H1 (cell line): Measurements from ENCODE around the gene HEATR1. TPM values are rescaled to one million over a fixed set of nuclear protein-coding genes. Genes with fewer than 3 reads are reported as not detected.

Experiments
- CTCF ChIA-PET: fragments of 300-600 bp; sonication (Branson Sonifier 250); formaldehyde crosslinking; loops from one replicate; lab custom pipeline; 2021; ENCODE audit not compliant: partially characterized antibody; lab: Charles Lee
- POLR2A ChIA-PET: fragments of 300-600 bp; sonication (Branson Sonifier 250); formaldehyde crosslinking; loops from one replicate; lab custom pipeline; 2021; ENCODE audit warnings: inconsistent platforms; ENCODE audit not compliant: partially characterized antibody; lab: Charles Lee
- DNase-seq, 2 experiments: peaks; one replicate each; pipeline versions ENCODE4 v3.0.0 to v3.0.0-alpha.2; 2010 to 2022; ENCODE audit warnings: low spot score in 2 of 2, low read depth in 1 of 2, mixed read lengths in 1 of 2
- FAIRE-seq: peaks from 2 replicates; lab custom pipeline; 2011; peaks lifted over from hg19 to GRCh38; lab: Jason Lieb, UNC
- H2AFZ ChIP-seq: 2 replicates; pipeline ENCODE4 v1.8.1; 2012; ENCODE audit warnings: low read length, inconsistent platforms
- H2AK5ac ChIP-seq: 2 replicates; pipeline ENCODE4 v1.6.1; 2013; ENCODE audit warnings: low read depth, low read length
- H2BK120ac ChIP-seq: replicated peaks from 2 replicates; pipeline ENCODE3; 2013; ENCODE audit warnings: low read depth, low read length, inconsistent platforms
- H2BK12ac ChIP-seq: 2 replicates; pipeline ENCODE4 v1.6.1; 2013; ENCODE audit warnings: low read depth, low read length
- H2BK15ac ChIP-seq: 2 replicates; pipeline ENCODE4 v1.6.1; 2013; ENCODE audit warnings: low read length
- H2BK20ac ChIP-seq: 2 replicates; pipeline ENCODE4 v1.6.1; 2013; ENCODE audit warnings: low read length
- H2BK5ac ChIP-seq: 2 replicates; pipeline ENCODE4 v1.6.1; 2013; ENCODE audit warnings: low read depth, low read length
- H3K14ac ChIP-seq: 2 replicates; pipeline ENCODE4 v1.6.1; 2013; ENCODE audit warnings: inconsistent platforms; ENCODE audit not compliant: insufficient read length
- H3K18ac ChIP-seq: 2 replicates; pipeline ENCODE4 v1.6.1; 2013; ENCODE audit warnings: low read length; ENCODE audit errors: extremely low read depth
- H3K23ac ChIP-seq: 2 replicates; pipeline ENCODE4 v1.6.1; 2013; ENCODE audit warnings: inconsistent platforms; ENCODE audit not compliant: insufficient read length
- H3K23me2 ChIP-seq: 2 replicates; pipeline ENCODE4 v1.6.1; 2013; ENCODE audit warnings: low read depth, low read length
- H3K27ac ChIP-seq: 2 replicates; pipeline ENCODE4 v1.6.1; 2011; ENCODE audit warnings: low read depth, low read length, inconsistent platforms
- H3K27me3 ChIP-seq, 4 experiments: replicated peaks in 1 of 4; 1 replicate in 1 of 4; 2 replicates in 3 of 4; pipeline versions ENCODE4 v1.6.1 to v1.8.1; 2011 to 2013; ENCODE audit warnings: low read length in 3 of 4, mild to moderate bottlenecking in 3 of 4, inconsistent platforms in 2 of 4, mixed read lengths in 2 of 4, moderate library complexity in 1 of 4; ENCODE audit not compliant: control insufficient read depth in 3 of 4, insufficient read depth in 3 of 4; ENCODE audit errors: extremely low read depth in 1 of 4
- H3K36me3 ChIP-seq, 4 experiments: 2 replicates each; pipeline versions ENCODE4 v1.6.1 to v1.8.1; 2011 to 2013; ENCODE audit warnings: mild to moderate bottlenecking in 4 of 4, low read length in 3 of 4, moderate library complexity in 2 of 4, control low read depth in 1 of 4, inconsistent platforms in 1 of 4; ENCODE audit not compliant: insufficient read depth in 4 of 4, control insufficient read depth in 2 of 4
- H3K4ac ChIP-seq: replicated peaks from 2 replicates; pipeline ENCODE3; 2013; ENCODE audit warnings: low read length, low read depth, mixed read lengths, inconsistent platforms; ENCODE audit not compliant: insufficient read length
- H3K4me1 ChIP-seq, 4 experiments: replicated peaks in 1 of 4; 1 replicate in 1 of 4; 2 replicates in 3 of 4; pipeline versions ENCODE4 v1.6.1 to v1.8.1; 2011 to 2013; ENCODE audit warnings: low read length in 3 of 4, inconsistent platforms in 2 of 4, mixed read lengths in 1 of 4; ENCODE audit not compliant: insufficient read depth in 4 of 4, control insufficient read depth in 3 of 4
- H3K4me2 ChIP-seq, 2 experiments: 2 replicates each; pipeline versions ENCODE4 v1.6.1 to v1.8.1; 2011 to 2013; ENCODE audit warnings: low read depth in 2 of 2, low read length in 2 of 2, control low read depth in 1 of 2, inconsistent platforms in 1 of 2, mild to moderate bottlenecking in 1 of 2; ENCODE audit not compliant: insufficient read depth in 1 of 2
- H3K4me3 ChIP-seq, 4 experiments: fragments of 200-600, 300-600 bp in 1 of 4; sonication (generic), shearing (Covaris generic), sonication (Bioruptor Twin) in 1 of 4; 2 replicates each; pipeline versions ENCODE4 v1.5.1 to v1.8.1; 2011 to 2016; ENCODE audit warnings: low read length in 4 of 4, low read depth in 3 of 4, control low read depth in 2 of 4, inconsistent platforms in 2 of 4, mild to moderate bottlenecking in 2 of 4, mixed read lengths in 1 of 4, moderate library complexity in 1 of 4; ENCODE audit not compliant: insufficient read depth in 2 of 4; ENCODE audit errors: extremely low read depth in 1 of 4
- H3K56ac ChIP-seq: replicated peaks from 2 replicates; pipeline ENCODE3; 2013; ENCODE audit warnings: low read depth, mild to moderate bottlenecking, mixed read lengths, low read length, inconsistent platforms; ENCODE audit not compliant: insufficient read length
- H3K79me1 ChIP-seq: 2 replicates; pipeline ENCODE4 v1.6.1; 2013; ENCODE audit warnings: low read depth, low read length, control low read depth
- H3K79me2 ChIP-seq, 2 experiments: 2 replicates each; pipeline versions ENCODE4 v1.6.1 to v1.8.1; 2012 to 2013; ENCODE audit warnings: low read length in 2 of 2, mild to moderate bottlenecking in 2 of 2, inconsistent platforms in 1 of 2; ENCODE audit not compliant: insufficient read depth in 2 of 2, control insufficient read depth in 1 of 2
- H3K9ac ChIP-seq, 4 experiments: replicated peaks in 1 of 4; 1 replicate in 1 of 4; 2 replicates in 3 of 4; pipeline versions ENCODE4 v1.6.1 to v1.8.1; 2011 to 2013; ENCODE audit warnings: low read depth in 3 of 4, low read length in 3 of 4, control low read depth in 2 of 4, mild to moderate bottlenecking in 2 of 4, moderate library complexity in 2 of 4, inconsistent platforms in 1 of 4; ENCODE audit errors: extremely low read depth in 1 of 4
- H3K9me3 ChIP-seq, 2 experiments: 2 replicates each; pipeline versions ENCODE4 v1.6.1 to v1.8.1; 2012 to 2013; ENCODE audit warnings: mild to moderate bottlenecking in 2 of 2, moderate library complexity in 2 of 2, control low read depth in 1 of 2, inconsistent platforms in 1 of 2, low read depth in 1 of 2, low read length in 1 of 2, mixed read lengths in 1 of 2; ENCODE audit not compliant: insufficient read depth in 2 of 2
- H4K20me1 ChIP-seq, 2 experiments: replicated peaks in 1 of 2; 2 replicates each; pipeline versions ENCODE3 to v1.8.1; 2011 to 2013; ENCODE audit warnings: inconsistent platforms in 2 of 2, low read length in 2 of 2, mild to moderate bottlenecking in 1 of 2; ENCODE audit not compliant: insufficient read depth in 2 of 2, control insufficient read depth in 1 of 2
- H4K5ac ChIP-seq: 2 replicates; pipeline ENCODE4 v1.6.1; 2013; ENCODE audit warnings: low read length, low read depth, mixed read lengths, inconsistent platforms; ENCODE audit not compliant: insufficient read length
- H4K8ac ChIP-seq: 2 replicates; pipeline ENCODE4 v1.8.0; 2013; ENCODE audit warnings: mild to moderate bottlenecking, moderate library complexity, low read length, inconsistent platforms; ENCODE audit not compliant: insufficient read depth; ENCODE audit errors: extremely low read depth
- H4K91ac ChIP-seq: replicated peaks from 2 replicates; pipeline ENCODE3; 2013; ENCODE audit warnings: low read length, mixed read lengths, inconsistent platforms; ENCODE audit not compliant: insufficient read length
- ASH2L ChIP-seq: fragments of 200-600, 300-600 bp; sonication (generic); IDR thresholded peaks from one replicate; pipeline ENCODE4 v1.7.1; 2017; ENCODE audit warnings: low read length
- GABPA ChIP-seq: IDR thresholded peaks from 2 replicates; pipeline ENCODE4 v1.6.1; 2011; ENCODE audit warnings: mild to moderate bottlenecking, low read length, moderate library complexity, borderline replicate concordance; ENCODE audit not compliant: insufficient read depth
- MAX ChIP-seq: IDR thresholded peaks from 2 replicates; pipeline ENCODE4 v1.6.1; 2012; ENCODE audit warnings: inconsistent platforms
- POLR2AphosphoS5 ChIP-seq: IDR thresholded peaks from 2 replicates; pipeline ENCODE4 v1.6.1; 2011; ENCODE audit warnings: low read depth, low read length
- RXRA ChIP-seq: IDR thresholded peaks from 2 replicates; pipeline ENCODE4 v1.6.1; 2011; ENCODE audit warnings: low read depth, mild to moderate bottlenecking, low read length, moderate library complexity; ENCODE audit not compliant: insufficient read depth
- SP1 ChIP-seq: IDR thresholded peaks from 2 replicates; pipeline ENCODE4 v1.6.1; 2011; ENCODE audit warnings: low read depth, low read length
- SRF ChIP-seq: IDR thresholded peaks from 2 replicates; pipeline ENCODE4 v1.6.1; 2011; ENCODE audit warnings: mild to moderate bottlenecking, low read depth, low read length, moderate library complexity
- YY1 ChIP-seq: IDR thresholded peaks from 2 replicates; pipeline ENCODE4 v1.6.1; 2011; ENCODE audit warnings: low read depth, mild to moderate bottlenecking, low read length
- WGBS, 2 experiments: shearing (Covaris generic) in 1 of 2; methylation state at CpG; one replicate each; pipeline versions ENCODE4 v1.1.6 to v1.1.7; 2013 to 2015; ENCODE audit warnings: low lambda C conversion rate in 2 of 2, mixed read lengths in 2 of 2, inconsistent platforms in 1 of 2, low coverage in 1 of 2, missing lambda C conversion rate in 1 of 2; ENCODE audit not compliant: insufficient replicate concordance in 2 of 2, insufficient coverage in 1 of 2, insufficient read length in 1 of 2; ENCODE audit errors: extremely low coverage in 1 of 2, missing lambda C conversion rate in 1 of 2; 5-methylcytosine and 5-hydroxymethylcytosine counted together
- polyA plus RNA-seq, 7 experiments: library from polyadenylated mRNA; depleted of rRNA in 3 of 7; stranded (reverse) in 5 of 7; unstranded in 2 of 7; fragments of >200 nt in 5 of 7; fragments of 200-250 nt in 2 of 7; gene quantifications; 1 replicate in 5 of 7; 2 replicates in 1 of 7; 4 replicates in 1 of 7; pipeline versions ENCODE4 v1.2.1 to v1.2.3, GENCODE V29; 2011 to 2013; ENCODE audit warnings: missing spikeins in 2 of 7, mixed read lengths in 2 of 7
- total RNA-seq: library from RNA; stranded (reverse); fragmentation: NEBNext Ultra II Directional; extraction: Animal tissue kit (Norgen Biotek cat#: 25700); gene quantifications from 2 replicates; pipeline ENCODE4 v1.2.1, GENCODE V29; 2021
- TF ChIP-seq, protein P1 (sequence below): IDR thresholded peaks from 2 replicates; pipeline ENCODE4 v1.6.1; 2012; ENCODE audit warnings: low read length, inconsistent platforms
- TF ChIP-seq, protein P2 (sequence below): IDR thresholded peaks from 2 replicates; pipeline ENCODE4 v1.6.1; 2011; ENCODE audit warnings: low read length, improper control_type of control experiment

The HEATR1 gene
- total and polyA plus RNA-seq, 2 of the 8 experiments (the other 6 are each of a cell fraction or from before 2014, with no cell fraction given), result 13.0 to 95.8 TPM

DNA sequence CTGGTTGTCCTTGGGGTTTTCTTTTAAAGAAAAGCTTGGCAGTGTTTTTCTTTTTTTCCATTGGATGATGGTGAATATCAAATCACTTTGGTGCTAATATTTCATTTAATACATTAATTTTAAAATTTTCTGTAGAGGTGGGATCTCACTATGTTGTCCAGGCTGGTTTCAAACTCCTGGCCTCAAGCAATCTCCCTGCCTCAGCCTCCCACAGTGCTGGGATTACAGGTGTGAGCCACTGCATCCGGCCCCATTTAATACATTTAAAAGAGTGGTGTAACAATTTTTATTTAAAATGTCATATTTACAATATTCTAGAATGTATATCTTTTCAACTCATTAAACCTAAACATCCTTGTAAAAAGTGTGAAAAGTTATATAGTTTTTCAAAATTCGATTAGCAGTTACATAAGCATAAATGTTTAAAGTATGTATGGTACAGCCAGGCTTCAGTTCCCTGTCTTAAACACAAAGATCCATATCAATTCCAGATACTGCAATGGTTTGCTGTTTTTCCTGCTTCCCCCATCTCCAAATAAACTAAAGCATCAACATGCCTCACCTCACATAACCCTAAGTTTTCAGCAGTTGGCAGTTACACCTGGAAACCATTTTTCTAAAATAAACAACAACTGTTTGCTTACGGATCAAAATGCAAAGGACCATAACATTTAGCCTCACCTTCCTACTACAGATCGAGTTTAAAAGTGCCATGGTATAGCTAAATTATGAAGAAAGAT, 89.4 kb downstream of the HEATR1 start:
- Histone ChIP-seq H3K27ac (no peak overlapping the region), H3K56ac (no peak overlapping the region), H2BK20ac (no peak overlapping the region), H4K5ac (no peak overlapping the region), H2BK120ac (no peak overlapping the region), H3K23me2 (no peaks in the 10 kb centered on the region; the same call in 1 of the 2 replicates), H3K9me3 (no peaks in the 10 kb centered on the region), H3K4me3 (no peak overlapping the region), H3K36me3 (no peaks in the 10 kb centered on the region), H3K18ac (no peak overlapping the region), H3K9ac (no peak overlapping the region), H2BK5ac (no peak overlapping the region), H3K79me2 (no peaks in the 10 kb centered on the region), H3K23ac (no peak overlapping the region), H3K4me1 (peaks cover 0 to 3% (median 1%) of the 10 kb centered on the region in 4 experiments; a peak in 2 of 7 replicates), H3K4ac (no peak overlapping the region), H4K91ac (no peak overlapping the region), H2BK12ac (no peak overlapping the region), H3K14ac (no peak overlapping the region), H3K79me1 (no peaks in the 10 kb centered on the region), H2AK5ac (no peak overlapping the region), H4K8ac (no peak overlapping the region), H2BK15ac (no peak overlapping the region), H4K20me1 (no peaks in the 10 kb centered on the region), H3K27me3 (no peaks in the 10 kb centered on the region), H3K4me2 (no peak overlapping the region), H2AFZ (no peak overlapping the region)
- ChIA-PET CTCF (interaction anchor here (0.5 to 1.0 kb wide), 2 partner anchors 26 to 375 kb away, joined by 3 read pairs; no protein-coding TSS in a partner anchor), POLR2A (no interaction called here)
- 86% methylated on average over 4 of the region's 4 CpGs; no CpG with 5 or more reads in 1 of the 2 experiments for WGBS, 2 experiments
- DNase-seq, result no peak
- FAIRE-seq, result no peak
- TF ChIP-seq SP1, result no peak
- TF ChIP-seq RXRA, result no peak
- TF ChIP-seq, protein P1, sequence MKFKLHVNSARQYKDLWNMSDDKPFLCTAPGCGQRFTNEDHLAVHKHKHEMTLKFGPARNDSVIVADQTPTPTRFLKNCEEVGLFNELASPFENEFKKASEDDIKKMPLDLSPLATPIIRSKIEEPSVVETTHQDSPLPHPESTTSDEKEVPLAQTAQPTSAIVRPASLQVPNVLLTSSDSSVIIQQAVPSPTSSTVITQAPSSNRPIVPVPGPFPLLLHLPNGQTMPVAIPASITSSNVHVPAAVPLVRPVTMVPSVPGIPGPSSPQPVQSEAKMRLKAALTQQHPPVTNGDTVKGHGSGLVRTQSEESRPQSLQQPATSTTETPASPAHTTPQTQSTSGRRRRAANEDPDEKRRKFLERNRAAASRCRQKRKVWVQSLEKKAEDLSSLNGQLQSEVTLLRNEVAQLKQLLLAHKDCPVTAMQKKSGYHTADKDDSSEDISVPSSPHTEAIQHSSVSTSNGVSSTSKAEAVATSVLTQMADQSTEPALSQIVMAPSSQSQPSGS, result no peak
- no peak for TF ChIP-seq MAX
- TF ChIP-seq SRF, result no peak
- no peak for TF ChIP-seq POLR2AphosphoS5
- no peak for TF ChIP-seq ASH2L
- no peak for TF ChIP-seq GABPA
- TF ChIP-seq, protein P2, sequence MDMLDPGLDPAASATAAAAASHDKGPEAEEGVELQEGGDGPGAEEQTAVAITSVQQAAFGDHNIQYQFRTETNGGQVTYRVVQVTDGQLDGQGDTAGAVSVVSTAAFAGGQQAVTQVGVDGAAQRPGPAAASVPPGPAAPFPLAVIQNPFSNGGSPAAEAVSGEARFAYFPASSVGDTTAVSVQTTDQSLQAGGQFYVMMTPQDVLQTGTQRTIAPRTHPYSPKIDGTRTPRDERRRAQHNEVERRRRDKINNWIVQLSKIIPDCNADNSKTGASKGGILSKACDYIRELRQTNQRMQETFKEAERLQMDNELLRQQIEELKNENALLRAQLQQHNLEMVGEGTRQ, result no peak
- no peak for TF ChIP-seq YY1
